Measurements from ENCODE around the gene ZNF277.

DNA sequence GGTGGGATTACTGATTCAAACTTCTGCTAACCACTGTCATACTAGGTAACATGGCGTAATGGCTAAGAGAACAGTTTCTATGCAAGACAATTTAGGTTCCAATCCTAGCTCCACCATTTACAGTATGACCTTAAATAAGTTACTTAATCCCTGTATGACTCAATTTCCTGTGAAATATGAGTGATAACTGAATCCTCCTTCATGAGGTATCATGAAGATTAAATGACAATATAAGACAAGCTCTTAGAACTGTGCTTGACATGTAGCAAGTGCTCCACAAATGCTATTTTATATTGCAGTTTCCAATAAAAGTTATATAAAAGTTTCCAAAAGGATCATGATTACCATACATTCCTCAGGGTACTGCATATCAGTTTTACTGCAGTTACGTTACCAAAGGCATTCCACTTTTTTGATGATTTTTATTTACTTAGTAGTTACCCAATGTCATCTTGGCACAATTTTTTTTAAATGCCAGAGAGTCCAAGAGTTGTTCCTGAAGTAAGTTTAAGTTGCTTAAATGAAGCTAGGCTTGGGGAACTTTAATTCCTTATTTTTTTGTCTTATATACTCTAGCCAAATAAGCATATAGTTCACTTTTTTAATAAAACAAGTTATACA lies 7.3 kb upstream of the ZNF277 start:
- TF ChIP-seq, protein P1, sequence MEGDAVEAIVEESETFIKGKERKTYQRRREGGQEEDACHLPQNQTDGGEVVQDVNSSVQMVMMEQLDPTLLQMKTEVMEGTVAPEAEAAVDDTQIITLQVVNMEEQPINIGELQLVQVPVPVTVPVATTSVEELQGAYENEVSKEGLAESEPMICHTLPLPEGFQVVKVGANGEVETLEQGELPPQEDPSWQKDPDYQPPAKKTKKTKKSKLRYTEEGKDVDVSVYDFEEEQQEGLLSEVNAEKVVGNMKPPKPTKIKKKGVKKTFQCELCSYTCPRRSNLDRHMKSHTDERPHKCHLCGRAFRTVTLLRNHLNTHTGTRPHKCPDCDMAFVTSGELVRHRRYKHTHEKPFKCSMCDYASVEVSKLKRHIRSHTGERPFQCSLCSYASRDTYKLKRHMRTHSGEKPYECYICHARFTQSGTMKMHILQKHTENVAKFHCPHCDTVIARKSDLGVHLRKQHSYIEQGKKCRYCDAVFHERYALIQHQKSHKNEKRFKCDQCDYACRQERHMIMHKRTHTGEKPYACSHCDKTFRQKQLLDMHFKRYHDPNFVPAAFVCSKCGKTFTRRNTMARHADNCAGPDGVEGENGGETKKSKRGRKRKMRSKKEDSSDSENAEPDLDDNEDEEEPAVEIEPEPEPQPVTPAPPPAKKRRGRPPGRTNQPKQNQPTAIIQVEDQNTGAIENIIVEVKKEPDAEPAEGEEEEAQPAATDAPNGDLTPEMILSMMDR (IDR thresholded peaks at IDR 0.05; ENCODE audit: poor library complexity) = no peak
- TF ChIP-seq EZH2 (IDR thresholded peaks at IDR 0.05; ENCODE audit: borderline replicate concordance) (no peak), EZH2phosphoT487 (IDR thresholded peaks at IDR 0.05; ENCODE audit: low read depth, severe bottlenecking, unreplicated experiment) (no peak)

All from hepatocyte (in vitro differentiated cells).